Stimulated activated CD8-positive, alpha-beta memory T cell treated with anti-CD3 and anti-CD28 coated beads, Interleukin-4, amount 100 ng/mL, for 48 hours (primary cell): ENCODE results near the gene MTCH2.

Experiments
- DNase-seq: peaks from one replicate; pipeline ENCODE4 v3.0.0-alpha.2; 2020

MTCH2 gene

GRCh38 chr11:47589118-47589517 is 53.2 kb downstream of the MTCH2 start:
- DNase-seq: no peak

- no peak for DNase-seq
Observed at GRCh38 chr11:47587723-47588326, 54.5 kb downstream of the MTCH2 start.

- no peak for DNase-seq
Observed at GRCh38 chr11:47587039-47587716, 55.2 kb downstream of the MTCH2 start.

- DNase-seq: no peak
Observed at GRCh38 chr11:47586098-47586855, 56.1 kb downstream of the MTCH2 start, which contains the start of gene FAM180B. FAM180B (plus strand) TSS chr11:47586678; CDS start chr11:47586769, 91 bp downstream.

GRCh38 chr11:47583844-47584243 is 58.5 kb downstream of the MTCH2 start:
- no peak for DNase-seq

GRCh38 chr11:47578524-47579494 is 63.5 kb downstream of the MTCH2 start, which contains the start of the genes KBTBD4 and NDUFS3:
KBTBD4 (minus strand) TSS chr11:47578970; CDS start chr11:47578951, 19 bp downstream.
NDUFS3 (plus strand) TSS chr11:47579074; CDS start chr11:47579092, 18 bp downstream.
- peak; percentile 94 for DNase-seq

GRCh38 chr11:47577460-47578041 is 64.8 kb downstream of the MTCH2 start:
- DNase-seq: no peak

GRCh38 chr11:47573321-47573720 is 69.0 kb downstream of the MTCH2 start:
- no peak for DNase-seq

- no peak for DNase-seq
Observed at GRCh38 chr11:47572715-47573255, 69.6 kb downstream of the MTCH2 start.

GRCh38 chr11:47571895-47572294 is 70.5 kb downstream of the MTCH2 start:
- no peak for DNase-seq

- no peak for DNase-seq
Observed at GRCh38 chr11:47571357-47571729, 71.0 kb downstream of the MTCH2 start.

GRCh38 chr11:47570651-47571356 is 71.6 kb downstream of the MTCH2 start:
- no peak for DNase-seq

GRCh38 chr11:47569646-47570045 is 72.7 kb downstream of the MTCH2 start:
- DNase-seq: no peak
